GM12878 (cell line): ENCODE measurements around the gene NPAS1. TPM values are rescaled to one million over a fixed set of nuclear protein-coding genes. Genes with fewer than 3 reads are reported as not detected.

Source experiments
- ATAC-seq: fragments of 200-7000 bp; cut with Tn5 transposase; 3 replicates; pipeline ENCODE4 v1.9.1; 2020; ENCODE audit warnings: mild to moderate bottlenecking, moderate library complexity
- BruUV-seq: library from RNA; stranded (reverse); fragments of 400-500 nt; replicated peaks from 2 replicates; lab custom pipeline; 2021; lab: Mats Ljungman, UMichigan
- CTCF ChIA-PET: fragments of 300-600 bp; sonication (Branson Sonifier 250); formaldehyde crosslinking; extraction: SDS; loops from one replicate; lab custom pipeline; 2021; ENCODE audit warnings: inconsistent platforms; lab: Yijun Ruan, JAX
- POLR2A ChIA-PET: fragments of 350-600 bp; formaldehyde crosslinking; extraction: SDS; loops from one replicate; lab custom pipeline; 2021; ENCODE audit warnings: inconsistent platforms; lab: Charles Lee
- RAD21 ChIA-PET: fragments of 300-600 bp; sonication (Branson Sonifier 250); formaldehyde crosslinking; loops from one replicate; lab custom pipeline; 2023; ENCODE audit warnings: antibody characterized with exemption; ENCODE audit not compliant: unreplicated experiment; lab: Charles Lee
- SMC1A ChIA-PET: fragments of 300-600 bp; sonication (Branson Sonifier 250); formaldehyde crosslinking; loops from one replicate; lab custom pipeline; 2023; ENCODE audit not compliant: unreplicated experiment, uncharacterized antibody; lab: Charles Lee
- DNase-seq: peaks from one replicate; pipeline ENCODE4 v3.0.0-alpha.2; 2011; ENCODE audit warnings: low read depth, low spot score
- FAIRE-seq: peaks from 3 replicates; lab custom pipeline; 2011; peaks lifted over from hg19 to GRCh38; lab: Jason Lieb, UNC
- H2AFZ ChIP-seq: 2 replicates; pipeline ENCODE4 v1.6.0; 2011; ENCODE audit warnings: low read depth, low read length, control low read depth; ENCODE audit not compliant: control insufficient read depth
- H3K27ac ChIP-seq: 2 replicates; pipeline ENCODE4 v1.5.1; 2011; ENCODE audit warnings: control low read depth; ENCODE audit not compliant: control insufficient read depth, insufficient read depth
- H3K27me3 ChIP-seq, 2 experiments: replicated peaks in 1 of 2; 2 replicates each; pipeline versions ENCODE4 v1.6.0 to v1.6.1; 2011; ENCODE audit warnings: low read length in 1 of 2; ENCODE audit not compliant: control insufficient read depth in 2 of 2, insufficient read depth in 2 of 2
- H3K36me3 ChIP-seq, 2 experiments: 2 replicates each; pipeline ENCODE4 v1.5.1; 2011; ENCODE audit warnings: low read length in 1 of 2; ENCODE audit not compliant: control insufficient read depth in 2 of 2, insufficient read depth in 2 of 2
- H3K4me1 ChIP-seq: 2 replicates; pipeline ENCODE4 v1.6.1; 2011; ENCODE audit warnings: mild to moderate bottlenecking, low read length, moderate library complexity, mixed read lengths; ENCODE audit not compliant: control insufficient read depth, insufficient read depth
- H3K4me2 ChIP-seq: 2 replicates; pipeline ENCODE4 v1.6.0; 2011; ENCODE audit warnings: control low read depth; ENCODE audit not compliant: control insufficient read depth, insufficient read depth
- H3K4me3 ChIP-seq: fragments of 200-600 bp; sonication (generic); 2 replicates; pipeline ENCODE4 v1.5.1; 2016
- H3K79me2 ChIP-seq: 2 replicates; pipeline ENCODE4 v1.6.0; 2011; ENCODE audit warnings: low read length; ENCODE audit not compliant: control insufficient read depth, insufficient read depth
- H3K9ac ChIP-seq: 2 replicates; pipeline ENCODE4 v1.8.0; 2011; ENCODE audit warnings: low read length, control low read depth, mixed read lengths; ENCODE audit not compliant: control insufficient read depth, insufficient read depth
- H3K9me3 ChIP-seq: replicated peaks from 3 replicates; pipeline ENCODE4 v1.5.1; 2011; ENCODE audit warnings: mild to moderate bottlenecking, low read length; ENCODE audit not compliant: control insufficient read depth, insufficient read depth
- H4K20me1 ChIP-seq: 2 replicates; pipeline ENCODE4 v1.6.0; 2011; ENCODE audit not compliant: control insufficient read depth, insufficient read depth
- CBFB ChIP-seq: IDR thresholded peaks from 2 replicates; pipeline ENCODE4 v1.6.1; 2016; ENCODE audit warnings: antibody characterized with exemption, low read depth
- EP300 ChIP-seq, 2 experiments: fragments of 150-350 bp in 1 of 2; IDR thresholded peaks; 2 replicates each; pipeline ENCODE4 v1.6.1; 2011 to 2012; ENCODE audit warnings: low read depth in 2 of 2, low read length in 2 of 2, borderline replicate concordance in 1 of 2, improper control_type of control experiment in 1 of 2, inconsistent platforms in 1 of 2; ENCODE audit not compliant: control insufficient read depth in 1 of 2
- JUNB ChIP-seq: IDR thresholded peaks from 2 replicates; pipeline ENCODE4 v1.6.1; 2016; ENCODE audit warnings: antibody characterized with exemption, mild to moderate bottlenecking
- NFIC ChIP-seq: IDR thresholded peaks from 2 replicates; pipeline ENCODE4 v1.6.1; 2012; ENCODE audit warnings: low read depth, mild to moderate bottlenecking, inconsistent platforms, low read length, moderate library complexity
- NR2C2 ChIP-seq: IDR thresholded peaks from 2 replicates; pipeline ENCODE4 v1.6.1; 2011; ENCODE audit warnings: borderline replicate concordance, low read depth; ENCODE audit not compliant: control insufficient read depth, insufficient read length
- POU2F2 ChIP-seq: IDR thresholded peaks from 3 replicates; pipeline ENCODE4 v1.6.1; 2011; ENCODE audit warnings: low read depth, mild to moderate bottlenecking, low read length, borderline replicate concordance
- REST ChIP-seq: IDR thresholded peaks from 2 replicates; pipeline ENCODE4 v1.6.1; 2012; ENCODE audit warnings: mild to moderate bottlenecking, low read depth, low read length
- SREBF1 ChIP-seq: IDR thresholded peaks from 2 replicates; pipeline ENCODE4 v1.6.1; 2012; ENCODE audit warnings: mild to moderate bottlenecking, low read length
- SRF ChIP-seq, 2 experiments: IDR thresholded peaks; 2 replicates each; pipeline ENCODE4 v1.6.1; 2011; ENCODE audit warnings: low read depth in 2 of 2, low read length in 2 of 2, mild to moderate bottlenecking in 1 of 2, moderate library complexity in 1 of 2
- YY1 ChIP-seq: IDR thresholded peaks from 2 replicates; pipeline ENCODE4 v1.6.1; 2011; ENCODE audit warnings: low read depth, mild to moderate bottlenecking, low read length
- ZBTB40 ChIP-seq: fragments of 450-650 bp; IDR thresholded peaks from 2 replicates; pipeline ENCODE4 v1.6.1; 2016; ENCODE audit warnings: mild to moderate bottlenecking, moderate library complexity, borderline replicate concordance
- ZNF207 ChIP-seq: fragments of 450-650 bp; IDR thresholded peaks from 2 replicates; pipeline ENCODE4 v1.6.1; 2014; ENCODE audit warnings: antibody characterized with exemption, mild to moderate bottlenecking, borderline replicate concordance
- ZSCAN29 ChIP-seq: fragments of 450-650 bp; IDR thresholded peaks from 2 replicates; pipeline ENCODE4 v1.6.1; 2017; ENCODE audit warnings: mild to moderate bottlenecking, moderate library complexity
- WGBS: methylation state at CpG from one replicate; pipeline ENCODE4 v1.1.6; 2016; ENCODE audit warnings: low lambda C conversion rate; ENCODE audit not compliant: insufficient replicate concordance, insufficient coverage; ENCODE audit errors: missing lambda C conversion rate; 5-methylcytosine and 5-hydroxymethylcytosine counted together
- in situ Hi-C: fragments of 300-500 bp; cut with MboI; formaldehyde crosslinking; loops from 9 replicates; pipeline ENCODE4 v1.14.3; 2018; ENCODE audit warnings: mixed read lengths
- intact Hi-C: fragments of 100-400 bp; cut with micrococcal nuclease; formaldehyde crosslinking; loops from one replicate; pipeline ENCODE4 v1.14.2; 2022; ENCODE audit not compliant: unreplicated experiment
- polyA plus RNA-seq, 11 experiments: library from polyadenylated mRNA; depleted of rRNA in 4 of 11; unstranded in 6 of 11; stranded (reverse) in 5 of 11; fragments of >200 nt; fragmentation: Nextera tagmentation in 4 of 11; fragmentation: Illumina TruSeq in 1 of 11; extraction: Ambion mirVana in 4 of 11; extraction: Trizol in 1 of 11; gene quantifications; 1 replicate in 1 of 11; 2 replicates in 10 of 11; pipeline versions ENCODE4 v1.2.1 to v1.2.3, GENCODE V29; 2011 to 2016; ENCODE audit warnings: inconsistent platforms in 2 of 11, missing spikeins in 2 of 11, low read depth in 1 of 11
- total RNA-seq, 4 experiments: library from RNA; depleted of rRNA in 3 of 4; stranded (reverse); fragments of >200 nt in 3 of 4; fragmentation: Illumina TruSeq in 1 of 4; extraction: Trizol in 1 of 4; gene quantifications; 2 replicates each; pipeline versions ENCODE4 v1.2.1 to v1.2.3, GENCODE V29; 2013 to 2021

Gene NPAS1
- total and polyA plus RNA-seq, 10 of the 15 experiments (the other 5 are each of a cell fraction or from before 2014, with no cell fraction given) = 0.14 to 0.72 (median 0.28) TPM; not detected in 3

GRCh38 chr19:46999377-46999776 lies 20.3 kb upstream of the NPAS1 start (continued):
- TF ChIP-seq JUNB = no peak
- TF ChIP-seq, all 136 proteins: peak for 0

DNA sequence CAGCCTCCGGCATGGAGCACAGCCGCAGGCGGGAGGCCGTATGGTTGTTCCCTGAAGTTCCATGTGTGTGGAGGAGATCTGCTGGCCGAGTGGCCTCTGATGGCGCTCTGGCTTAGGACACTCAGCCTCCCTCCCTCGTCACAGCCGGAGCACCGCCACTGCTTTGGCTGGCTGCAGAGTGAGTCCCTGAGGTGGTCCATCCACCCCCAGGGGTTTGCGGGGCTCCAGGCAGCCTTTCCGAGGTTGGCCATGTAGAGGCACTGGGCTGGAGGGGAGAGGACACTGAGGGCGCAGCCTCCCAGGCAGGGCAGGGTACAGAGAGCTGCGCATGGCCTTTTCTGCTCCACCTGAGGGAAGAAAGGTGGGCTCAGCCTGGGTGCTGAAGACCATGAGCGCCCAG lies 19.8 kb upstream of the NPAS1 start:
- BruUV-seq = no TSS peak
- H3K4me1 ChIP-seq = no peaks in the 10 kb centered on the region
- no peak for ATAC-seq
- no peak overlapping the region for H3K4me2 ChIP-seq
- TF ChIP-seq NR2C2 (no peak), EP300 (IDR thresholded peaks at IDR 0.05; ENCODE audit: borderline replicate concordance in 1 of 2, control insufficient read depth in 1 of 2, low read depth in 2 of 2, low read length in 2 of 2) (no peak), CBFB (no peak), NFIC (no peak), SREBF1 (no peak), ZNF207 (no peak), SRF (IDR thresholded peaks at IDR 0.05; ENCODE audit: low read depth in 2 of 2, low read length in 2 of 2) (no peak), REST (no peak), POU2F2 (no peak), ZSCAN29 (no peak), ZBTB40 (no peak), YY1 (no peak)
- no peak overlapping the region for H2AFZ ChIP-seq
- ChIA-PET CTCF (no interaction called here), SMC1A (no interaction called here), POLR2A (interaction anchor here (0.6 kb wide), 1 partner anchor 103 kb away, joined by 4 read pairs; no protein-coding TSS in a partner anchor), RAD21 (no interaction called here)
- H3K36me3 ChIP-seq = peaks cover 3 to 14% of the 10 kb centered on the region in 2 experiments; a peak in 3 of 4 replicates
- DNase-seq = no peak
- H3K79me2 ChIP-seq = no peaks in the 10 kb centered on the region
- no peak overlapping the region for H3K27ac ChIP-seq
- in situ Hi-C loops (no loop called here), intact Hi-C loops (no loop called here)
- no peak overlapping the region for H3K4me3 ChIP-seq
- no peak overlapping the region for H3K9ac ChIP-seq
- H4K20me1 ChIP-seq = no peaks in the 10 kb centered on the region
- no peak for FAIRE-seq
- no peaks in the 10 kb centered on the region for H3K27me3 ChIP-seq
- no peaks in the 10 kb centered on the region for H3K9me3 ChIP-seq
- WGBS = over 99% methylated on average over 14 of the region's 14 CpGs
